GM18868 (cell line): Measurements from ENCODE around the gene NUP93.

Experiments
- ATAC-seq: cut with Tn5 transposase; IDR thresholded peaks from one replicate; pipeline ENCODE4 v1.9.1; 2021; ENCODE audit warnings: mild to moderate bottlenecking, moderate library complexity; ENCODE audit not compliant: unreplicated experiment

The NUP93 gene

GRCh38 chr16:56729735-56730662 is at the start of gene NUP93:
Gene NUP93, plus strand, starts transcription at chr16:56730129. Its CDS starts 18,119 bp downstream, at chr16:56748248.
- peak; percentile 70 for ATAC-seq

- peak; percentile 99 for ATAC-seq
Observed at GRCh38 chr16:56681939-56682702, 47.8 kb upstream of the NUP93 start, which contains the start of gene MT1X. Gene MT1X, plus strand, starts transcription at chr16:56682470. Its CDS starts 71 bp downstream, at chr16:56682541.

GRCh38 chr16:56682703-56683397 is 47.1 kb upstream of the NUP93 start:
- ATAC-seq, result peak; percentile 8

GRCh38 chr16:56683424-56684172 is 46.3 kb upstream of the NUP93 start:
- ATAC-seq, result no peak

GRCh38 chr16:56684256-56684925 is 45.5 kb upstream of the NUP93 start:
- no peak for ATAC-seq

GRCh38 chr16:56684926-56685590 is 44.9 kb upstream of the NUP93 start:
- ATAC-seq, result no peak

- ATAC-seq, result no peak
Observed at GRCh38 chr16:56686758-56687157, 43.2 kb upstream of the NUP93 start.

- no peak for ATAC-seq
Observed at GRCh38 chr16:56688762-56689161, 41.2 kb upstream of the NUP93 start.

GRCh38 chr16:56689171-56689570 is 40.8 kb upstream of the NUP93 start:
- no peak for ATAC-seq

GRCh38 chr16:56690420-56691122 is 39.4 kb upstream of the NUP93 start:
- no peak for ATAC-seq

GRCh38 chr16:56691885-56692284 is 38.0 kb upstream of the NUP93 start:
- no peak for ATAC-seq

- ATAC-seq, result no peak
Observed at GRCh38 chr16:56695246-56695645, 34.7 kb upstream of the NUP93 start.

- no peak for ATAC-seq
Observed at GRCh38 chr16:56697456-56698155, 32.3 kb upstream of the NUP93 start.

- no peak for ATAC-seq
Observed at GRCh38 chr16:56700195-56700594, 29.7 kb upstream of the NUP93 start.

- ATAC-seq, result no peak
Observed at GRCh38 chr16:56700631-56701030, 29.3 kb upstream of the NUP93 start.

- no peak for ATAC-seq
Observed at GRCh38 chr16:56701534-56701933, 28.4 kb upstream of the NUP93 start.

GRCh38 chr16:56702836-56703235 is 27.1 kb upstream of the NUP93 start:
- ATAC-seq, result no peak
